GM12874 (cell line): ENCODE measurements around the gene CLC.

Experiments used
- CTCF ChIP-seq: IDR thresholded peaks from 2 replicates; pipeline ENCODE4 v1.5.1; 2011; ENCODE audit warnings: low read depth, mild to moderate bottlenecking, control low read depth, low read length, moderate library complexity; ENCODE audit not compliant: insufficient read depth

CLC gene

GRCh38 chr19:39686739-39687138 lies 51.1 kb downstream of the CLC start:
- TF ChIP-seq CTCF, result no peak

GRCh38 chr19:39684267-39684666 lies 53.6 kb downstream of the CLC start:
- no peak for TF ChIP-seq CTCF

GRCh38 chr19:39681416-39681815 lies 56.4 kb downstream of the CLC start:
- no peak for TF ChIP-seq CTCF
